Loucy (cell line): ENCODE measurements around the gene CKLF.
A peak's percentile ranks its signal among the peaks of the same experiment; 100 is the strongest.

Experiments
- H2AFZ ChIP-seq: fragments of 200-600 bp; sonication (generic); 2 replicates; pipeline ENCODE4 v1.6.0; 2016; ENCODE audit warnings: antibody characterized with exemption, mild to moderate bottlenecking, low read length, moderate library complexity
- H3F3A ChIP-seq: fragments of 200-600 bp; 2 replicates; pipeline ENCODE4 v1.6.0; 2016; ENCODE audit warnings: antibody characterized with exemption, low read depth, mild to moderate bottlenecking
- H3K27me3 ChIP-seq: fragments of 200-600 bp; sonication (generic); 2 replicates; pipeline ENCODE4 v1.6.1; 2014; ENCODE audit warnings: low read length, mild to moderate bottlenecking; ENCODE audit not compliant: insufficient read depth, poor library complexity, severe bottlenecking
- H3K36me3 ChIP-seq: fragments of 200-600 bp; sonication (generic); 2 replicates; pipeline ENCODE4 v1.6.1; 2016; ENCODE audit warnings: low read length; ENCODE audit not compliant: insufficient read depth
- H3K4me1 ChIP-seq: fragments of 200-600 bp; sonication (generic); 2 replicates; pipeline ENCODE4 v1.5.1; 2014; ENCODE audit warnings: low read length, mild to moderate bottlenecking; ENCODE audit not compliant: insufficient read depth, poor library complexity, severe bottlenecking
- H3K4me2 ChIP-seq: fragments of 200-600 bp; sonication (generic); 2 replicates; pipeline ENCODE4 v1.6.0; 2014; ENCODE audit warnings: antibody characterized with exemption, low read length, low read depth, mild to moderate bottlenecking; ENCODE audit not compliant: poor library complexity, severe bottlenecking
- H3K4me3 ChIP-seq: fragments of 200-600 bp; sonication (generic); 2 replicates; pipeline ENCODE4 v1.5.1; 2014; ENCODE audit warnings: low read length, mild to moderate bottlenecking, mixed read lengths; ENCODE audit not compliant: poor library complexity, severe bottlenecking
- H3K79me2 ChIP-seq: fragments of 200-600 bp; sonication (generic); 2 replicates; pipeline ENCODE4 v1.6.1; 2014; ENCODE audit warnings: low read length; ENCODE audit not compliant: insufficient read depth
- H3K9ac ChIP-seq: fragments of 200-600 bp; sonication (generic); 2 replicates; pipeline ENCODE4 v1.6.0; 2014; ENCODE audit warnings: mild to moderate bottlenecking, low read depth, low read length, moderate library complexity; ENCODE audit not compliant: poor library complexity, severe bottlenecking
- H3K9me2 ChIP-seq: fragments of 200-600 bp; sonication (generic); replicated peaks from 2 replicates; pipeline ENCODE4 v1.6.1; 2016; ENCODE audit warnings: low read depth, low read length, mixed read lengths
- H3K9me3 ChIP-seq: fragments of 200-600 bp; sonication (generic); 2 replicates; pipeline ENCODE4 v1.6.1; 2014; ENCODE audit warnings: mild to moderate bottlenecking, antibody characterized with exemption, low read length, low read depth; ENCODE audit not compliant: insufficient read depth
- H4K20me1 ChIP-seq: fragments of 200-600 bp; sonication (generic); 2 replicates; pipeline ENCODE4 v1.6.0; 2014; ENCODE audit warnings: antibody characterized with exemption, low read length, mild to moderate bottlenecking; ENCODE audit not compliant: insufficient read depth, poor library complexity, severe bottlenecking
- CTCF ChIP-seq: fragments of 200-600 bp; sonication (generic); conservative IDR thresholded peaks from 2 replicates; pipeline ENCODE4 v1.5.1; 2014; ENCODE audit warnings: mild to moderate bottlenecking, antibody characterized with exemption, low read length
- EZH2phosphoT487 ChIP-seq: fragments of 200-600 bp; IDR thresholded peaks from 2 replicates; pipeline ENCODE4 v1.6.1; 2018; ENCODE audit warnings: antibody characterized with exemption, mild to moderate bottlenecking, moderate library complexity, borderline replicate concordance

The CKLF gene

GRCh38 chr16:66605177-66605978 is 53.0 kb downstream of the CKLF start:
- Histone ChIP-seq H2AFZ (peak overlapping the region; percentile 48; the same call in 1 of the 2 replicates), H4K20me1 (peaks cover 54% of the 10 kb centered on the region), H3K9me3 (peaks cover 6% of the 10 kb centered on the region; the same call in 1 of the 2 replicates), H3K27me3 (peaks cover 6% of the 10 kb centered on the region), H3K79me2 (peaks cover 53% of the 10 kb centered on the region), H3K4me3 (peak overlapping the region; percentile 89), H3K9me2 (no peaks in the 10 kb centered on the region), H3K4me2 (peak overlapping the region; percentile 94), H3K4me1 (peaks cover 46% of the 10 kb centered on the region), H3K9ac (peak overlapping the region; percentile 93), H3F3A (peaks cover 3% of the 10 kb centered on the region; the same call in 1 of the 2 replicates), H3K36me3 (peaks cover 12% of the 10 kb centered on the region; the same call in 1 of the 2 replicates)
- TF ChIP-seq CTCF (no peak), EZH2phosphoT487 (no peak)

DNA sequence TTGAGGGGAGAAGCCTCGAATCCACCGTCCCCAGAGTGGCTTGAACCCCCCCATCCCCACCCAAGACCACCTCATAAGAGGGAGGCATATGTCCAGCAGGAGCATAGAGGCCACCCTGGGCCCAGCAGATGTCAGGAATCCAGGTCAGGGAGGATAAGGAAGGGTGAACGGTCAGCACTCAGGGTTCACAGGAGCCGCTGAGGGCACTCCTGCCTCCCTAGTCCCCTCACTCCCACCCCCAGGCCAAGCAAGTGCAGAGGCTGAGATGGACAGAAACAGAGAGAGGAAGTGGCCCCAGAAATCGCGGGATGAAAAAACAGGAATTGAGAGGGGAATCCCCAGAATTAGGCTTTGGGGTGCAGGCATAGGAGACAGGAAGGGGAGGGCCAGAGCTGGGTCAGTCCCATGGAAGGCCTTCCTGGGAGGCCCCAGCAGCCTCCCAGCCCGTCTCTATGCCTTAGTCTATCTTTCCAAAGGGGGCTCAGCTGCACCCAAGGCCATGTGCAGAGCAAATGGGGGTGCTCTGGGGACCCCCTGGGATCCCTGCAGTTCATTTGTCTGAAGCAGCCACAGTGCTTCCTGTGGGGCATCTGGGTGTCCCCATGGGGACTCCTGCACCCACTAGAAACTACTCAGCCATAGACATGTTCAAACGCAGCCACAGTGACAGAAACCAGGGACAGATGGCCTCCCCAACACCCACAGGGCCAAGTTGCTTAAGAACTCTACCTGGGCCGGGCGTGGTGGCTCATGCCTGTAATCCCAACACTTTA is 53.8 kb downstream of the CKLF start:
- Histone ChIP-seq H3K9me3 (peaks cover 2% of the 10 kb centered on the region; the same call in 1 of the 2 replicates), H3K36me3 (peaks cover 20% of the 10 kb centered on the region; the same call in 1 of the 2 replicates), H3K9ac (peak overlapping the region; percentile 93), H3F3A (peaks cover 3% of the 10 kb centered on the region; the same call in 1 of the 2 replicates), H3K4me1 (peaks cover 46% of the 10 kb centered on the region), H2AFZ (no peak overlapping the region), H3K79me2 (peaks cover 56% of the 10 kb centered on the region), H3K4me3 (peak overlapping the region; percentile 89), H4K20me1 (peaks cover 55% of the 10 kb centered on the region), H3K4me2 (peak overlapping the region; percentile 94), H3K9me2 (no peaks in the 10 kb centered on the region), H3K27me3 (peaks cover 6% of the 10 kb centered on the region)
- TF ChIP-seq CTCF (no peak), EZH2phosphoT487 (no peak)

- H3K4me1 ChIP-seq: peaks cover 45% of the 10 kb centered on the region
- no peaks in the 10 kb centered on the region for H3K9me2 ChIP-seq
- peaks cover 3% of the 10 kb centered on the region; the same call in 1 of the 2 replicates for H3F3A ChIP-seq
- H3K9me3 ChIP-seq: no peaks in the 10 kb centered on the region
- H3K79me2 ChIP-seq: peaks cover 56% of the 10 kb centered on the region
- H3K27me3 ChIP-seq: peaks cover 6% of the 10 kb centered on the region
- no peak overlapping the region for H2AFZ ChIP-seq
- H3K4me3 ChIP-seq: peak overlapping the region; percentile 60
- H4K20me1 ChIP-seq: peaks cover 55% of the 10 kb centered on the region
- H3K4me2 ChIP-seq: peak overlapping the region; percentile 94
- peak overlapping the region; percentile 68 for H3K9ac ChIP-seq
- TF ChIP-seq CTCF (peak; percentile 96), EZH2phosphoT487 (no peak)
- peaks cover 43% of the 10 kb centered on the region; the same call in 1 of the 2 replicates for H3K36me3 ChIP-seq
These were observed 56.1 kb downstream of the CKLF start for GRCh38 chr16:66608241-66609138.
